ENCODE measurements around the gene NRXN2. TPM values are rescaled to one million over a fixed set of nuclear protein-coding genes. Genes with fewer than 3 reads are reported as not detected.

Gene NRXN2
- total and polyA plus RNA-seq, 2 of the 13 experiments (the other 11 are each of a cell fraction or from before 2014, with no cell fraction given) = not detected

- in situ Hi-C loops (cut with HindIII; ENCODE audit: extremely low pct_ligation_motif_present, low pct_unique_long_range_greater_than_20kb) (no loop called here), intact Hi-C loops (cut with micrococcal nuclease; ENCODE audit: unreplicated experiment) (no loop called here)
- H2AFZ ChIP-seq (ENCODE audit: low read length) = no peak overlapping the region
- H4K20me1 ChIP-seq (ENCODE audit: insufficient read depth, low read length) = no peaks in the 10 kb centered on the region
- ChIA-PET CTCF (ENCODE audit: low intra/inter-chr PET ratio, low total read pairs) (no interaction called here), POLR2A (no interaction called here)
- no peak for FAIRE-seq
- H3K27ac ChIP-seq (ENCODE audit: extremely low read length, insufficient read depth, low read length) = no peak overlapping the region
- no TSS peak for BruUV-seq (replicated peaks)
- no peak overlapping the region for H3K4me2 ChIP-seq (ENCODE audit: low read depth, low read length)
- no peak for ATAC-seq
- no peaks in the 10 kb centered on the region for H3K9me3 ChIP-seq (ENCODE audit: low read length)
- no peaks in the 10 kb centered on the region for H3K36me3 ChIP-seq (replicated peaks in 1 of 2; ENCODE audit: control insufficient read depth in 1 of 2, insufficient read depth in 2 of 2, low read length in 2 of 2)
- no peak overlapping the region for H3K9ac ChIP-seq (ENCODE audit: insufficient read depth, low read depth, low read length)
- no peak overlapping the region for H3K4me3 ChIP-seq (replicated peaks in 1 of 3; ENCODE audit: insufficient read depth in 1 of 3, low read depth in 2 of 3, low read length in 3 of 3)
- peaks cover 3 to 15% of the 10 kb centered on the region in 2 experiments; a peak in 3 of 5 replicates for H3K27me3 ChIP-seq (ENCODE audit: control insufficient read depth in 1 of 2, insufficient read depth in 2 of 2, low read length in 2 of 2)
- no peak for DNase-seq (ENCODE audit: low spot score)
- H3K79me2 ChIP-seq (ENCODE audit: insufficient read depth, low read length) = no peaks in the 10 kb centered on the region
- 20% methylated on average over 3 of the region's 7 CpGs for WGBS (ENCODE audit: low lambda C conversion rate)
- TF ChIP-seq NR2C2 (CRISPR knock-in tag; IDR thresholded peaks at IDR 0.05; ENCODE audit: borderline replicate concordance) (no peak), PHF5A (CRISPR knock-in tag; IDR thresholded peaks at IDR 0.05; ENCODE audit: low read depth, unreplicated experiment) (no peak), SOX13 (IDR thresholded peaks at IDR 0.05) (no peak), SOX13 (CRISPR knock-in tag; conservative IDR thresholded peaks at IDR 0.05 in 1 of 2, IDR thresholded peaks at IDR 0.05 in 1 of 2) (no peak), FOXP1 (IDR thresholded peaks at IDR 0.05) (no peak), FOXP1 (CRISPR knock-in tag; IDR thresholded peaks at IDR 0.05) (no peak), MBD4 (IDR thresholded peaks at IDR 0.05; ENCODE audit: borderline replicate concordance, low read length) (no peak)
- peaks cover 24% of the 10 kb centered on the region for H3K4me1 ChIP-seq (ENCODE audit: insufficient read depth, low read length)
Measured at GRCh38 chr11:64753019-64753379, 30.0 kb upstream of the NRXN2 start.

GRCh38 chr11:64752175-64752970 is 29.4 kb upstream of the NRXN2 start:
- BruUV-seq (replicated peaks) = no TSS peak
- intact Hi-C loops (cut with micrococcal nuclease; ENCODE audit: unreplicated experiment) = no loop called here
- H3K9me3 ChIP-seq (ENCODE audit: low read length) = no peaks in the 10 kb centered on the region
- no peak overlapping the region for H2AFZ ChIP-seq (ENCODE audit: low read length)
- no peaks in the 10 kb centered on the region for H4K20me1 ChIP-seq (ENCODE audit: insufficient read depth, low read length)
- H3K79me2 ChIP-seq (ENCODE audit: insufficient read depth, low read length) = no peaks in the 10 kb centered on the region
- DNase-seq (ENCODE audit: low spot score) (no peak), ATAC-seq (peak; percentile 14), FAIRE-seq (no peak)
- no peak overlapping the region for H3K4me3 ChIP-seq (replicated peaks in 1 of 3; ENCODE audit: insufficient read depth in 1 of 3, low read depth in 2 of 3, low read length in 3 of 3)
- no peaks in the 10 kb centered on the region for H3K36me3 ChIP-seq (replicated peaks in 1 of 2; ENCODE audit: control insufficient read depth in 1 of 2, insufficient read depth in 2 of 2, low read length in 2 of 2)
- no peak overlapping the region for H3K27ac ChIP-seq (ENCODE audit: extremely low read length, insufficient read depth, low read length)
- no peak overlapping the region for H3K9ac ChIP-seq (ENCODE audit: insufficient read depth, low read depth, low read length)
- WGBS (ENCODE audit: low lambda C conversion rate) = 54% methylated on average over 12 of the region's 14 CpGs
- H3K4me1 ChIP-seq (ENCODE audit: insufficient read depth, low read length) = peaks cover 25% of the 10 kb centered on the region
- CTCF ChIA-PET (ENCODE audit: low intra/inter-chr PET ratio, low total read pairs) = no interaction called here
- H3K27me3 ChIP-seq (ENCODE audit: control insufficient read depth in 1 of 2, insufficient read depth in 2 of 2, low read length in 2 of 2) = peaks cover 3 to 14% of the 10 kb centered on the region in 2 experiments; a peak in 3 of 5 replicates
- no peak overlapping the region for H3K4me2 ChIP-seq (ENCODE audit: low read depth, low read length)
- POLR2A ChIA-PET = no interaction called here
- in situ Hi-C loops (cut with HindIII; ENCODE audit: extremely low pct_ligation_motif_present, low pct_unique_long_range_greater_than_20kb) = no loop called here
- TF ChIP-seq CHCHD3 (CRISPR knock-in tag; IDR thresholded peaks at IDR 0.05) = no peak
- TF ChIP-seq ZNF333 (CRISPR knock-in tag; IDR thresholded peaks at IDR 0.05; ENCODE audit: borderline replicate concordance) = no peak
- no peak for TF ChIP-seq ZNF674 (CRISPR knock-in tag; IDR thresholded peaks at IDR 0.05; ENCODE audit: low read depth)
- TF ChIP-seq ZNF263 (CRISPR knock-in tag; IDR thresholded peaks at IDR 0.05) = peak; percentile 76; the same call in 1 of the 2 replicates
- TF ChIP-seq ZBTB43 (CRISPR knock-in tag; conservative IDR thresholded peaks at IDR 0.05) = no peak
- TF ChIP-seq SSRP1 (CRISPR knock-in tag; IDR thresholded peaks at IDR 0.05) = no peak
- TF ChIP-seq LRRFIP1 (CRISPR knock-in tag; conservative IDR thresholded peaks at IDR 0.05) = no peak
- 0 out of 2 replicates have a peak, but pooled peaks have one; percentile 16 for TF ChIP-seq NFIB (CRISPR knock-in tag; IDR thresholded peaks at IDR 0.05; ENCODE audit: borderline replicate concordance)
